ENCODE data around the gene ZNF845. TPM values are rescaled to one million over a fixed set of nuclear protein-coding genes. Genes with fewer than 3 reads are reported as not detected.

ZNF845 gene
- total RNA-seq, 1 experiment from 2014 or later = 18.5 TPM

DNA sequence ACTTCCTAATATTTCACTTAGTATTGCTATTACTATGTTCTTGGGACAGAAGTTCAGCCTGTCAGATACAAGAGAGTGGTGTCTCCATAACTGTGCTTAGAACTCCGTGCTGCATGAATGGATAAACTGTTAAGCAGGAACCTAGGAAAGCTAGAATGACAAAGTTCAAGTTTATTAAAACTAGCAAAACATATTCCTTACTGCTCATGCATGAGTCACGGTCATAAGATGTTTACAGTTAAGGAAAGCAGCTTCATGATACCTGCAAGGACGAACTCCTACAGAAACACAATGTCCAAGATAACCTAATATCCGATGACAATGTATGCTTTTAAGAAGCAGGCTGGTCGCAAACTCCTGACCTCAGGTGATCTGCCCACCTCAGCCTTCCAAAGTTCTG, 55.4 kb downstream of the ZNF845 start:
- no peaks in the 10 kb centered on the region for H3K27me3 Mint-ChIP-seq (ENCODE audit: low read depth)
- H3K36me3 Mint-ChIP-seq = peaks cover 32% of the 10 kb centered on the region
- H3K4me3 Mint-ChIP-seq = no peak overlapping the region
- no peak overlapping the region for H3K27ac Mint-ChIP-seq
- ChIA-PET POLR2A (no interaction called here), CTCF (interaction anchor here (0.6 kb wide), 1 partner anchor 333 kb away, joined by 4 read pairs; no protein-coding TSS in a partner anchor)
- no peak for DNase-seq (ENCODE audit: low spot score)
- ATAC-seq = no peak
- peaks cover 26% of the 10 kb centered on the region for H3K9me3 Mint-ChIP-seq
- H3K4me1 Mint-ChIP-seq = peaks cover 20% of the 10 kb centered on the region
- TF ChIP-seq, protein P1, sequence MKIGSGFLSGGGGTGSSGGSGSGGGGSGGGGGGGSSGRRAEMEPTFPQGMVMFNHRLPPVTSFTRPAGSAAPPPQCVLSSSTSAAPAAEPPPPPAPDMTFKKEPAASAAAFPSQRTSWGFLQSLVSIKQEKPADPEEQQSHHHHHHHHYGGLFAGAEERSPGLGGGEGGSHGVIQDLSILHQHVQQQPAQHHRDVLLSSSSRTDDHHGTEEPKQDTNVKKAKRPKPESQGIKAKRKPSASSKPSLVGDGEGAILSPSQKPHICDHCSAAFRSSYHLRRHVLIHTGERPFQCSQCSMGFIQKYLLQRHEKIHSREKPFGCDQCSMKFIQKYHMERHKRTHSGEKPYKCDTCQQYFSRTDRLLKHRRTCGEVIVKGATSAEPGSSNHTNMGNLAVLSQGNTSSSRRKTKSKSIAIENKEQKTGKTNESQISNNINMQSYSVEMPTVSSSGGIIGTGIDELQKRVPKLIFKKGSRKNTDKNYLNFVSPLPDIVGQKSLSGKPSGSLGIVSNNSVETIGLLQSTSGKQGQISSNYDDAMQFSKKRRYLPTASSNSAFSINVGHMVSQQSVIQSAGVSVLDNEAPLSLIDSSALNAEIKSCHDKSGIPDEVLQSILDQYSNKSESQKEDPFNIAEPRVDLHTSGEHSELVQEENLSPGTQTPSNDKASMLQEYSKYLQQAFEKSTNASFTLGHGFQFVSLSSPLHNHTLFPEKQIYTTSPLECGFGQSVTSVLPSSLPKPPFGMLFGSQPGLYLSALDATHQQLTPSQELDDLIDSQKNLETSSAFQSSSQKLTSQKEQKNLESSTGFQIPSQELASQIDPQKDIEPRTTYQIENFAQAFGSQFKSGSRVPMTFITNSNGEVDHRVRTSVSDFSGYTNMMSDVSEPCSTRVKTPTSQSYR (CRISPR knock-in tag; IDR thresholded peaks at IDR 0.05) = no peak
- TF ChIP-seq, protein P2, sequence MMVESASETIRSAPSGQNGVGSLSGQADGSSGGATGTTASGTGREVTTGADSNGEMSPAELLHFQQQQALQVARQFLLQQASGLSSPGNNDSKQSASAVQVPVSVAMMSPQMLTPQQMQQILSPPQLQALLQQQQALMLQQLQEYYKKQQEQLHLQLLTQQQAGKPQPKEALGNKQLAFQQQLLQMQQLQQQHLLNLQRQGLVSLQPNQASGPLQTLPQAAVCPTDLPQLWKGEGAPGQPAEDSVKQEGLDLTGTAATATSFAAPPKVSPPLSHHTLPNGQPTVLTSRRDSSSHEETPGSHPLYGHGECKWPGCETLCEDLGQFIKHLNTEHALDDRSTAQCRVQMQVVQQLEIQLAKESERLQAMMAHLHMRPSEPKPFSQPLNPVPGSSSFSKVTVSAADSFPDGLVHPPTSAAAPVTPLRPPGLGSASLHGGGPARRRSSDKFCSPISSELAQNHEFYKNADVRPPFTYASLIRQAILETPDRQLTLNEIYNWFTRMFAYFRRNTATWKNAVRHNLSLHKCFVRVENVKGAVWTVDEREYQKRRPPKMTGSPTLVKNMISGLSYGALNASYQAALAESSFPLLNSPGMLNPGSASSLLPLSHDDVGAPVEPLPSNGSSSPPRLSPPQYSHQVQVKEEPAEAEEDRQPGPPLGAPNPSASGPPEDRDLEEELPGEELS (CRISPR knock-in tag; IDR thresholded peaks at IDR 0.05) = no peak
- TF ChIP-seq, protein P3, sequence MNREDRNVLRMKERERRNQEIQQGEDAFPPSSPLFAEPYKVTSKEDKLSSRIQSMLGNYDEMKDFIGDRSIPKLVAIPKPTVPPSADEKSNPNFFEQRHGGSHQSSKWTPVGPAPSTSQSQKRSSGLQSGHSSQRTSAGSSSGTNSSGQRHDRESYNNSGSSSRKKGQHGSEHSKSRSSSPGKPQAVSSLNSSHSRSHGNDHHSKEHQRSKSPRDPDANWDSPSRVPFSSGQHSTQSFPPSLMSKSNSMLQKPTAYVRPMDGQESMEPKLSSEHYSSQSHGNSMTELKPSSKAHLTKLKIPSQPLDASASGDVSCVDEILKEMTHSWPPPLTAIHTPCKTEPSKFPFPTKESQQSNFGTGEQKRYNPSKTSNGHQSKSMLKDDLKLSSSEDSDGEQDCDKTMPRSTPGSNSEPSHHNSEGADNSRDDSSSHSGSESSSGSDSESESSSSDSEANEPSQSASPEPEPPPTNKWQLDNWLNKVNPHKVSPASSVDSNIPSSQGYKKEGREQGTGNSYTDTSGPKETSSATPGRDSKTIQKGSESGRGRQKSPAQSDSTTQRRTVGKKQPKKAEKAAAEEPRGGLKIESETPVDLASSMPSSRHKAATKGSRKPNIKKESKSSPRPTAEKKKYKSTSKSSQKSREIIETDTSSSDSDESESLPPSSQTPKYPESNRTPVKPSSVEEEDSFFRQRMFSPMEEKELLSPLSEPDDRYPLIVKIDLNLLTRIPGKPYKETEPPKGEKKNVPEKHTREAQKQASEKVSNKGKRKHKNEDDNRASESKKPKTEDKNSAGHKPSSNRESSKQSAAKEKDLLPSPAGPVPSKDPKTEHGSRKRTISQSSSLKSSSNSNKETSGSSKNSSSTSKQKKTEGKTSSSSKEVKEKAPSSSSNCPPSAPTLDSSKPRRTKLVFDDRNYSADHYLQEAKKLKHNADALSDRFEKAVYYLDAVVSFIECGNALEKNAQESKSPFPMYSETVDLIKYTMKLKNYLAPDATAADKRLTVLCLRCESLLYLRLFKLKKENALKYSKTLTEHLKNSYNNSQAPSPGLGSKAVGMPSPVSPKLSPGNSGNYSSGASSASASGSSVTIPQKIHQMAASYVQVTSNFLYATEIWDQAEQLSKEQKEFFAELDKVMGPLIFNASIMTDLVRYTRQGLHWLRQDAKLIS (CRISPR knock-in tag; IDR thresholded peaks at IDR 0.05; ENCODE audit: borderline replicate concordance) = no peak

DNA sequence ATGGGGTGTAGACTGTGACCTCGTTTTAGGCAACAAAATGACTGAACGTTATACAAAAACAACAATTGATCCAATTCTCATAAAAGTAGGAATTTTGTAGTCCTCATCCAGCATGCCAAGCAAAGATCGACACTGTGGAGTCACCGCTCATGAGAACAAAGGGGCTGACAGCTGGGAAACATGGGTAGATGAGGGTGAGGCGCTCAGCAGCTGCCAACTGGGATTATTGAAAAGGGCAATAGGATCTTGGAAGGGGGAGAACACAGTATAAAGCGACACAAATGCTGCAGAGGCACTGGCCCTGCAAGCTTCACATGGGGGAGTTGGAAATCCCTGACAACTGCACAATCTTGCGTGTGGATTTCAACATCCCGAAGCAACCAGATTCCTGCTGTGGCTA, 56.0 kb downstream of the ZNF845 start:
- peaks cover 26% of the 10 kb centered on the region for H3K4me1 Mint-ChIP-seq
- TF ChIP-seq, protein P4, sequence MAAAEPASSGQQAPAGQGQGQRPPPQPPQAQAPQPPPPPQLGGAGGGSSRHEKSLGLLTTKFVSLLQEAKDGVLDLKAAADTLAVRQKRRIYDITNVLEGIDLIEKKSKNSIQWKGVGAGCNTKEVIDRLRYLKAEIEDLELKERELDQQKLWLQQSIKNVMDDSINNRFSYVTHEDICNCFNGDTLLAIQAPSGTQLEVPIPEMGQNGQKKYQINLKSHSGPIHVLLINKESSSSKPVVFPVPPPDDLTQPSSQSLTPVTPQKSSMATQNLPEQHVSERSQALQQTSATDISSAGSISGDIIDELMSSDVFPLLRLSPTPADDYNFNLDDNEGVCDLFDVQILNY (CRISPR knock-in tag; IDR thresholded peaks at IDR 0.05) = no peak
- TF ChIP-seq, protein P5, sequence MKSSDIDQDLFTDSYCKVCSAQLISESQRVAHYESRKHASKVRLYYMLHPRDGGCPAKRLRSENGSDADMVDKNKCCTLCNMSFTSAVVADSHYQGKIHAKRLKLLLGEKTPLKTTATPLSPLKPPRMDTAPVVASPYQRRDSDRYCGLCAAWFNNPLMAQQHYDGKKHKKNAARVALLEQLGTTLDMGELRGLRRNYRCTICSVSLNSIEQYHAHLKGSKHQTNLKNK (CRISPR knock-in tag; IDR thresholded peaks at IDR 0.05) = no peak
- no peak for TF ChIP-seq NR2C2 (CRISPR knock-in tag; IDR thresholded peaks at IDR 0.05)
- TF ChIP-seq ZNF138 (CRISPR knock-in tag; conservative IDR thresholded peaks at IDR 0.05) = no peak
- TF ChIP-seq, protein P6, sequence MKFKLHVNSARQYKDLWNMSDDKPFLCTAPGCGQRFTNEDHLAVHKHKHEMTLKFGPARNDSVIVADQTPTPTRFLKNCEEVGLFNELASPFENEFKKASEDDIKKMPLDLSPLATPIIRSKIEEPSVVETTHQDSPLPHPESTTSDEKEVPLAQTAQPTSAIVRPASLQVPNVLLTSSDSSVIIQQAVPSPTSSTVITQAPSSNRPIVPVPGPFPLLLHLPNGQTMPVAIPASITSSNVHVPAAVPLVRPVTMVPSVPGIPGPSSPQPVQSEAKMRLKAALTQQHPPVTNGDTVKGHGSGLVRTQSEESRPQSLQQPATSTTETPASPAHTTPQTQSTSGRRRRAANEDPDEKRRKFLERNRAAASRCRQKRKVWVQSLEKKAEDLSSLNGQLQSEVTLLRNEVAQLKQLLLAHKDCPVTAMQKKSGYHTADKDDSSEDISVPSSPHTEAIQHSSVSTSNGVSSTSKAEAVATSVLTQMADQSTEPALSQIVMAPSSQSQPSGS (CRISPR knock-in tag; IDR thresholded peaks at IDR 0.05; ENCODE audit: borderline replicate concordance, low read depth) = no peak
- TF ChIP-seq IRF2 (CRISPR knock-in tag; IDR thresholded peaks at IDR 0.05; ENCODE audit: borderline replicate concordance, low read depth) = no peak
- no peak for TF ChIP-seq ETV6 (CRISPR knock-in tag; IDR thresholded peaks at IDR 0.05)
- TF ChIP-seq, protein P7, sequence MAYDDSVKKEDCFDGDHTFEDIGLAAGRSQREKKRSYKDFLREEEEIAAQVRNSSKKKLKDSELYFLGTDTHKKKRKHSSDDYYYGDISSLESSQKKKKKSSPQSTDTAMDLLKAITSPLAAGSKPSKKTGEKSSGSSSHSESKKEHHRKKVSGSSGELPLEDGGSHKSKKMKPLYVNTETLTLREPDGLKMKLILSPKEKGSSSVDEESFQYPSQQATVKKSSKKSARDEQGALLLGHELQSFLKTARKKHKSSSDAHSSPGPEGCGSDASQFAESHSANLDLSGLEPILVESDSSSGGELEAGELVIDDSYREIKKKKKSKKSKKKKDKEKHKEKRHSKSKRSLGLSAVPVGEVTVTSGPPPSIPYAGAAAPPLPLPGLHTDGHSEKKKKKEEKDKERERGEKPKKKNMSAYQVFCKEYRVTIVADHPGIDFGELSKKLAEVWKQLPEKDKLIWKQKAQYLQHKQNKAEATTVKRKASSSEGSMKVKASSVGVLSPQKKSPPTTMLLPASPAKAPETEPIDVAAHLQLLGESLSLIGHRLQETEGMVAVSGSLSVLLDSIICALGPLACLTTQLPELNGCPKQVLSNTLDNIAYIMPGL (CRISPR knock-in tag; IDR thresholded peaks at IDR 0.05) = no peak
- no peak for TF ChIP-seq SP1 (CRISPR knock-in tag; conservative IDR thresholded peaks at IDR 0.05)
- no peak for TF ChIP-seq ZNF416 (CRISPR knock-in tag; IDR thresholded peaks at IDR 0.05)
- no peak for TF ChIP-seq ZNF396 (CRISPR knock-in tag; IDR thresholded peaks at IDR 0.05; ENCODE audit: borderline replicate concordance)
- no peak for TF ChIP-seq TCF7 (CRISPR knock-in tag; IDR thresholded peaks at IDR 0.05; ENCODE audit: low read depth)
- no peak for TF ChIP-seq HMGA2 (CRISPR knock-in tag; IDR thresholded peaks at IDR 0.05)
- no peak for TF ChIP-seq ESRRA (CRISPR knock-in tag; IDR thresholded peaks at IDR 0.05; ENCODE audit: borderline replicate concordance)
- no peak for TF ChIP-seq ATF1 (CRISPR knock-in tag; IDR thresholded peaks at IDR 0.05)
- TF ChIP-seq GABPB1 (CRISPR knock-in tag; IDR thresholded peaks at IDR 0.05) = no peak
- DNase-seq (ENCODE audit: low spot score) = no peak
- no peak for ATAC-seq
- CTCF ChIA-PET = interaction anchor here (2.4 kb wide), 1 partner anchor 35 kb away, joined by 10 read pairs; no protein-coding TSS in a partner anchor
- H3K9me3 Mint-ChIP-seq = peaks cover 22% of the 10 kb centered on the region
- POLR2A ChIA-PET = no interaction called here
- peak overlapping the region; percentile 64 for H3K27ac Mint-ChIP-seq
- H3K4me3 Mint-ChIP-seq = peak overlapping the region; percentile 61
- peaks cover 25% of the 10 kb centered on the region for H3K36me3 Mint-ChIP-seq
- no peaks in the 10 kb centered on the region for H3K27me3 Mint-ChIP-seq (ENCODE audit: low read depth)
